ENCODE data around the gene PTPRD.

DNA sequence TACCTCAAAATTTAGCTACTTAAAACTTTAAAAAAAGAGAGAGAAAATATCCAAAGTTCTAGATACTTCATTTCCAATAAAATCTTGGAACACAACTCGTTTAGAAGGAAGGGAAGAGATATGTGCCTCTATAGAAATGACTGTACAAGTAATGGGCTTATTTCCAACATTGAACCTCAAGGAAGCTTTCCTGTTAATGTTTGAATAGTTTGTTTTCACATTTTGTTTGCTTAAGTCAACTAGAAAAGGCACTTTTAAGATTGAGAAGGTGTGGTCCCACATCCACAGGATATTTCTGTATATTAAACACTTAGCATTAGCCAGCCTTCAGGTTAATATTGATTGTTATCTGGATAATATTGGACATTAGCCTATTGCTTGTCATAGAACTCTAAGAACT is 384.7 kb downstream of the PTPRD start:
- TF ChIP-seq, protein P1, sequence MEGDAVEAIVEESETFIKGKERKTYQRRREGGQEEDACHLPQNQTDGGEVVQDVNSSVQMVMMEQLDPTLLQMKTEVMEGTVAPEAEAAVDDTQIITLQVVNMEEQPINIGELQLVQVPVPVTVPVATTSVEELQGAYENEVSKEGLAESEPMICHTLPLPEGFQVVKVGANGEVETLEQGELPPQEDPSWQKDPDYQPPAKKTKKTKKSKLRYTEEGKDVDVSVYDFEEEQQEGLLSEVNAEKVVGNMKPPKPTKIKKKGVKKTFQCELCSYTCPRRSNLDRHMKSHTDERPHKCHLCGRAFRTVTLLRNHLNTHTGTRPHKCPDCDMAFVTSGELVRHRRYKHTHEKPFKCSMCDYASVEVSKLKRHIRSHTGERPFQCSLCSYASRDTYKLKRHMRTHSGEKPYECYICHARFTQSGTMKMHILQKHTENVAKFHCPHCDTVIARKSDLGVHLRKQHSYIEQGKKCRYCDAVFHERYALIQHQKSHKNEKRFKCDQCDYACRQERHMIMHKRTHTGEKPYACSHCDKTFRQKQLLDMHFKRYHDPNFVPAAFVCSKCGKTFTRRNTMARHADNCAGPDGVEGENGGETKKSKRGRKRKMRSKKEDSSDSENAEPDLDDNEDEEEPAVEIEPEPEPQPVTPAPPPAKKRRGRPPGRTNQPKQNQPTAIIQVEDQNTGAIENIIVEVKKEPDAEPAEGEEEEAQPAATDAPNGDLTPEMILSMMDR (IDR thresholded peaks at IDR 0.05) = no peak
- no peak for TF ChIP-seq EZH2 (IDR thresholded peaks at IDR 0.05; ENCODE audit: borderline replicate concordance, insufficient read depth, low read depth, low read length, poor library complexity, severe bottlenecking)

Measured in B cell (primary cell).